Measurements from ENCODE around the gene NOTCH2NLA. TPM values are rescaled to one million over a fixed set of nuclear protein-coding genes. Genes with fewer than 3 reads are reported as not detected.
"Not testable (repeated sequence)": the region's sequence is repeated elsewhere in the genome, so short reads cannot be mapped to it uniquely, and the experiment has no call there.

Gene NOTCH2NLA
- 40.0 TPM for polyA plus RNA-seq (2013)

DNA sequence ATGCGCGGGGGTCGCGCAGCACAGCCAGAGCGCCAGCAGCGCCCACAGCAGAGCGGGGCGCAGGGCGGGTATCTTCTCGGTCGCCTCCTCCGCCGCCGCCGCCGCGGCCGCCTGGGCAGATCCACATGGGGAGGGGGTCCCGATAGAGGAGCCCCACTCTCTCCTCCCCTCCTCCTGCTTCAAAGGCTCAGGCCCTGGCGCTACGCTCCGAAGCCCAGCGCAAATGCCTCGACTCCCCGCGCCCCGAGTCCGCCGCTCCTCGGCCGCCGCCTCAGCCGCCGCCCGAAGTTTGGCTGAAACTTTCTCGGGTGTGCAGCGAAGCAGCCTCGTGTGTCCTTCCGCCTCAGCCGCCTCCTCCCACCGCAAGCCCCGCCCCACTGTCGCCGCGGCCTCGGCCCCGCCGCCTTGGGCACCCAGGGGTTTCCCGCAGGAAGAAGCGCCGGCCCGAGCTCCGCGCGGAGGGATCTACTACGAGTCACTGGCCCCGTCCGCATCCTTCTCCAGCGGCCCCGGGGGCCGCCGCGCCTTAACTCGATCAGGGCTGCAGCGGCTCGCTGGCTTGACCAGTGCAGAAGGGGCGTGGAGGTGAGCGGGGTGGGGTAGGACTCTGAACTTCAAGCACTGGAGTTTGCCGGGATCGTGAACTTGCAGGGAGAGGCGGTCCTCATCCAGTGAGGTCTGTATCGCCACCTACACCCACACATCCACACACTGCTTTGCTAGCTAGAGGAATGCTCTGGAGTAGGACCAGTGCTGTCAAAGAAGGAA, at the start of gene NOTCH2NLA:
Gene NOTCH2NLA (minus strand): TSS at position 312 of the 768 bp plus-strand sequence. CDS start 39,684 bp downstream, outside the sequence.
- H3K36me3 ChIP-seq (ENCODE audit: control insufficient read depth in 4 of 4, insufficient read depth in 4 of 4, low read length in 3 of 4); H3K9me3 ChIP-seq (ENCODE audit: control extremely low read depth in 1 of 5, control insufficient read depth in 4 of 5, insufficient read depth in 2 of 5, low read depth in 1 of 5, low read length in 4 of 5); CTCF ChIA-PET; H3K27me3 ChIP-seq (replicated peaks in 2 of 5; ENCODE audit: control insufficient read depth in 4 of 5, insufficient read depth in 5 of 5, low read length in 4 of 5); POLR2A ChIA-PET; H3K4me1 ChIP-seq (ENCODE audit: control extremely low read depth in 1 of 4, control insufficient read depth in 4 of 4, insufficient read depth in 4 of 4, low read length in 3 of 4); H3K27ac ChIP-seq (ENCODE audit: insufficient read depth in 1 of 2, low read depth in 1 of 2, low read length in 2 of 2, poor library complexity in 1 of 2, severe bottlenecking in 2 of 2): not testable (repeated sequence)
- no CpG with 5 or more reads among the region's 72 CpGs for WGBS (ENCODE audit: insufficient coverage)
- peak within 1 kb of the TSS; percentile 10 to 69 (median 60) for H3K4me3 ChIP-seq (ENCODE audit: control insufficient read depth in 1 of 7, extremely low read depth in 1 of 7, insufficient read depth in 4 of 7, low read depth in 2 of 7, low read length in 6 of 7)
- peak in 1 of 3 donors; percentile 35 for DNase-seq

- H3K4me3 ChIP-seq (ENCODE audit: control insufficient read depth in 1 of 7, extremely low read depth in 1 of 7, insufficient read depth in 4 of 7, low read depth in 2 of 7, low read length in 6 of 7); H3K27ac ChIP-seq (ENCODE audit: insufficient read depth in 1 of 2, low read depth in 1 of 2, low read length in 2 of 2, poor library complexity in 1 of 2, severe bottlenecking in 2 of 2); H3K36me3 ChIP-seq (ENCODE audit: control insufficient read depth in 4 of 4, insufficient read depth in 4 of 4, low read length in 3 of 4); H3K4me1 ChIP-seq (ENCODE audit: control extremely low read depth in 1 of 4, control insufficient read depth in 4 of 4, insufficient read depth in 4 of 4, low read length in 3 of 4); CTCF ChIA-PET; H3K9me3 ChIP-seq (ENCODE audit: control extremely low read depth in 1 of 5, control insufficient read depth in 4 of 5, insufficient read depth in 2 of 5, low read depth in 1 of 5, low read length in 4 of 5); DNase-seq; POLR2A ChIA-PET; H3K27me3 ChIP-seq (replicated peaks in 2 of 5; ENCODE audit: control insufficient read depth in 4 of 5, insufficient read depth in 5 of 5, low read length in 4 of 5): not testable (repeated sequence)
- no CpG with 5 or more reads among the region's 3 CpGs for WGBS (ENCODE audit: insufficient coverage)
Observed at GRCh38 chr1:146278346-146278745, 49.5 kb upstream of the NOTCH2NLA start.

- CTCF ChIA-PET; H3K4me1 ChIP-seq (ENCODE audit: control extremely low read depth in 1 of 4, control insufficient read depth in 4 of 4, insufficient read depth in 4 of 4, low read length in 3 of 4); H3K27ac ChIP-seq (ENCODE audit: insufficient read depth in 1 of 2, low read depth in 1 of 2, low read length in 2 of 2, poor library complexity in 1 of 2, severe bottlenecking in 2 of 2); DNase-seq; H3K9me3 ChIP-seq (ENCODE audit: control extremely low read depth in 1 of 5, control insufficient read depth in 4 of 5, insufficient read depth in 2 of 5, low read depth in 1 of 5, low read length in 4 of 5); H3K36me3 ChIP-seq (ENCODE audit: control insufficient read depth in 4 of 4, insufficient read depth in 4 of 4, low read length in 3 of 4); H3K4me3 ChIP-seq (ENCODE audit: control insufficient read depth in 1 of 7, extremely low read depth in 1 of 7, insufficient read depth in 4 of 7, low read depth in 2 of 7, low read length in 6 of 7); POLR2A ChIA-PET; H3K27me3 ChIP-seq (replicated peaks in 2 of 5; ENCODE audit: control insufficient read depth in 4 of 5, insufficient read depth in 5 of 5, low read length in 4 of 5): not testable (repeated sequence)
- WGBS (ENCODE audit: insufficient coverage) = no CpG with 5 or more reads among the region's 2 CpGs
Observed at GRCh38 chr1:146277087-146277486, 48.3 kb upstream of the NOTCH2NLA start.

DNA sequence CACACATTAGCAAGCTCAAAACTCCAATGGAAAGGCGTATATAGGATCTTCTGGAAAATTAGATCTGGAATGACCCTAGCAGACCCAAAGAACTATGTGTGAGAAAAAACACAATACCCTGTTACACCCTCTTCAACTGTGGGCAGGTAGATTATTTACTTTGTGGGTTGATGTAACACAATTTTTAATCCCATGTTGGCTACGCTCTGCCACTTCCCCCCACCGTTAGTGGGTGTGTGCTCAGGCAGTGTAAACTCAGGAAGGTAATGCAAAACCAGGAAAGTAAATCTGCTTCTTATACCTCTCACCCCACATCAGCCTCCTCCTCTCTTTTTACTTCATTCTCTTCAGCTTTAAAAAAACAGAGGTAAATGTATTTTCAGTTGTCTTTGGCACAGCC, 45.3 kb upstream of the NOTCH2NLA start:
- H3K4me3 ChIP-seq (ENCODE audit: control insufficient read depth in 1 of 7, extremely low read depth in 1 of 7, insufficient read depth in 4 of 7, low read depth in 2 of 7, low read length in 6 of 7) = not testable (repeated sequence)
- WGBS (ENCODE audit: insufficient coverage) = no CpG with 5 or more reads among the region's 3 CpGs

DNA sequence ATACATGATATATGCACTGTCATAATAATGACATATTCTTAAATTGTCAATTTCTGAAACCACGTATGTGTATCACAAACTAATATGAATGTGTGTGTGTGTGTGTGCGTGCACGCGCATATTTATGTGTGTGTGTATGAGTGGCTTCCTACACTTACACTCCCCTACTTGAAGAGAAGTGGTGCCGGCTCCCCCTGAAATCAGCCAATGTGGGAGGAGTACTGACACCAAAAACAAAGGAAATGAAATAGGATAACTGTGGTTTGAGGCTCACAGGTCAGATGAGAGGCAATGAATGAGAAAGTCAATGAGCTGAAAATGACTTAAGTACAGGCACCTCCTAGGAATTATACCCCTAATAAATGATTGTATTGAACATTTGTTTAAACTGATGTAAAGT, 44.4 kb upstream of the NOTCH2NLA start:
- whole genome bisulfite sequencing (ENCODE audit: insufficient coverage) = no CpG with 5 or more reads among the region's 5 CpGs
- H3K4me3 ChIP-seq (ENCODE audit: control insufficient read depth in 1 of 7, extremely low read depth in 1 of 7, insufficient read depth in 4 of 7, low read depth in 2 of 7, low read length in 6 of 7); H3K27ac ChIP-seq (ENCODE audit: insufficient read depth in 1 of 2, low read depth in 1 of 2, low read length in 2 of 2, poor library complexity in 1 of 2, severe bottlenecking in 2 of 2); H3K9me3 ChIP-seq (ENCODE audit: control extremely low read depth in 1 of 5, control insufficient read depth in 4 of 5, insufficient read depth in 2 of 5, low read depth in 1 of 5, low read length in 4 of 5); CTCF ChIA-PET; POLR2A ChIA-PET; H3K36me3 ChIP-seq (ENCODE audit: control insufficient read depth in 4 of 4, insufficient read depth in 4 of 4, low read length in 3 of 4); H3K27me3 ChIP-seq (replicated peaks in 2 of 5; ENCODE audit: control insufficient read depth in 4 of 5, insufficient read depth in 5 of 5, low read length in 4 of 5); H3K4me1 ChIP-seq (ENCODE audit: control extremely low read depth in 1 of 4, control insufficient read depth in 4 of 4, insufficient read depth in 4 of 4, low read length in 3 of 4); DNase-seq: not testable (repeated sequence)

More for the DNA sequence above, 45.3 kb upstream of the NOTCH2NLA start:
- H3K27ac ChIP-seq (ENCODE audit: insufficient read depth in 1 of 2, low read depth in 1 of 2, low read length in 2 of 2, poor library complexity in 1 of 2, severe bottlenecking in 2 of 2); DNase-seq; H3K36me3 ChIP-seq (ENCODE audit: control insufficient read depth in 4 of 4, insufficient read depth in 4 of 4, low read length in 3 of 4); H3K27me3 ChIP-seq (replicated peaks in 2 of 5; ENCODE audit: control insufficient read depth in 4 of 5, insufficient read depth in 5 of 5, low read length in 4 of 5); H3K4me1 ChIP-seq (ENCODE audit: control extremely low read depth in 1 of 4, control insufficient read depth in 4 of 4, insufficient read depth in 4 of 4, low read length in 3 of 4); POLR2A ChIA-PET; CTCF ChIA-PET; H3K9me3 ChIP-seq (ENCODE audit: control extremely low read depth in 1 of 5, control insufficient read depth in 4 of 5, insufficient read depth in 2 of 5, low read depth in 1 of 5, low read length in 4 of 5): not testable (repeated sequence)

GRCh38 chr1:146272734-146273133, 43.9 kb upstream of the NOTCH2NLA start:
- DNase-seq; H3K4me3 ChIP-seq (ENCODE audit: control insufficient read depth in 1 of 7, extremely low read depth in 1 of 7, insufficient read depth in 4 of 7, low read depth in 2 of 7, low read length in 6 of 7); POLR2A ChIA-PET; H3K27ac ChIP-seq (ENCODE audit: insufficient read depth in 1 of 2, low read depth in 1 of 2, low read length in 2 of 2, poor library complexity in 1 of 2, severe bottlenecking in 2 of 2); H3K27me3 ChIP-seq (replicated peaks in 2 of 5; ENCODE audit: control insufficient read depth in 4 of 5, insufficient read depth in 5 of 5, low read length in 4 of 5); H3K4me1 ChIP-seq (ENCODE audit: control extremely low read depth in 1 of 4, control insufficient read depth in 4 of 4, insufficient read depth in 4 of 4, low read length in 3 of 4); H3K9me3 ChIP-seq (ENCODE audit: control extremely low read depth in 1 of 5, control insufficient read depth in 4 of 5, insufficient read depth in 2 of 5, low read depth in 1 of 5, low read length in 4 of 5); H3K36me3 ChIP-seq (ENCODE audit: control insufficient read depth in 4 of 4, insufficient read depth in 4 of 4, low read length in 3 of 4); CTCF ChIA-PET: not testable (repeated sequence)
- WGBS (ENCODE audit: insufficient coverage) = no CpG with 5 or more reads among the region's 3 CpGs

- DNase-seq; H3K27me3 ChIP-seq (replicated peaks in 2 of 5; ENCODE audit: control insufficient read depth in 4 of 5, insufficient read depth in 5 of 5, low read length in 4 of 5); H3K4me1 ChIP-seq (ENCODE audit: control extremely low read depth in 1 of 4, control insufficient read depth in 4 of 4, insufficient read depth in 4 of 4, low read length in 3 of 4); CTCF ChIA-PET; H3K27ac ChIP-seq (ENCODE audit: insufficient read depth in 1 of 2, low read depth in 1 of 2, low read length in 2 of 2, poor library complexity in 1 of 2, severe bottlenecking in 2 of 2); H3K4me3 ChIP-seq (ENCODE audit: control insufficient read depth in 1 of 7, extremely low read depth in 1 of 7, insufficient read depth in 4 of 7, low read depth in 2 of 7, low read length in 6 of 7); H3K9me3 ChIP-seq (ENCODE audit: control extremely low read depth in 1 of 5, control insufficient read depth in 4 of 5, insufficient read depth in 2 of 5, low read depth in 1 of 5, low read length in 4 of 5); POLR2A ChIA-PET; H3K36me3 ChIP-seq (ENCODE audit: control insufficient read depth in 4 of 4, insufficient read depth in 4 of 4, low read length in 3 of 4): not testable (repeated sequence)
- no CpG with 5 or more reads among the region's 2 CpGs for WGBS (ENCODE audit: insufficient coverage)
Observed at GRCh38 chr1:146271977-146272376, 43.2 kb upstream of the NOTCH2NLA start.

Measured in common myeloid progenitor, CD34-positive (primary cell).